Measurements from ENCODE around the gene ATRX. TPM values are rescaled to one million over a fixed set of nuclear protein-coding genes. Genes with fewer than 3 reads are reported as not detected.
"Not testable (repeated sequence)": the region's sequence is repeated elsewhere in the genome, so short reads cannot be mapped to it uniquely, and the experiment has no call there.

The ATRX gene, protein sequence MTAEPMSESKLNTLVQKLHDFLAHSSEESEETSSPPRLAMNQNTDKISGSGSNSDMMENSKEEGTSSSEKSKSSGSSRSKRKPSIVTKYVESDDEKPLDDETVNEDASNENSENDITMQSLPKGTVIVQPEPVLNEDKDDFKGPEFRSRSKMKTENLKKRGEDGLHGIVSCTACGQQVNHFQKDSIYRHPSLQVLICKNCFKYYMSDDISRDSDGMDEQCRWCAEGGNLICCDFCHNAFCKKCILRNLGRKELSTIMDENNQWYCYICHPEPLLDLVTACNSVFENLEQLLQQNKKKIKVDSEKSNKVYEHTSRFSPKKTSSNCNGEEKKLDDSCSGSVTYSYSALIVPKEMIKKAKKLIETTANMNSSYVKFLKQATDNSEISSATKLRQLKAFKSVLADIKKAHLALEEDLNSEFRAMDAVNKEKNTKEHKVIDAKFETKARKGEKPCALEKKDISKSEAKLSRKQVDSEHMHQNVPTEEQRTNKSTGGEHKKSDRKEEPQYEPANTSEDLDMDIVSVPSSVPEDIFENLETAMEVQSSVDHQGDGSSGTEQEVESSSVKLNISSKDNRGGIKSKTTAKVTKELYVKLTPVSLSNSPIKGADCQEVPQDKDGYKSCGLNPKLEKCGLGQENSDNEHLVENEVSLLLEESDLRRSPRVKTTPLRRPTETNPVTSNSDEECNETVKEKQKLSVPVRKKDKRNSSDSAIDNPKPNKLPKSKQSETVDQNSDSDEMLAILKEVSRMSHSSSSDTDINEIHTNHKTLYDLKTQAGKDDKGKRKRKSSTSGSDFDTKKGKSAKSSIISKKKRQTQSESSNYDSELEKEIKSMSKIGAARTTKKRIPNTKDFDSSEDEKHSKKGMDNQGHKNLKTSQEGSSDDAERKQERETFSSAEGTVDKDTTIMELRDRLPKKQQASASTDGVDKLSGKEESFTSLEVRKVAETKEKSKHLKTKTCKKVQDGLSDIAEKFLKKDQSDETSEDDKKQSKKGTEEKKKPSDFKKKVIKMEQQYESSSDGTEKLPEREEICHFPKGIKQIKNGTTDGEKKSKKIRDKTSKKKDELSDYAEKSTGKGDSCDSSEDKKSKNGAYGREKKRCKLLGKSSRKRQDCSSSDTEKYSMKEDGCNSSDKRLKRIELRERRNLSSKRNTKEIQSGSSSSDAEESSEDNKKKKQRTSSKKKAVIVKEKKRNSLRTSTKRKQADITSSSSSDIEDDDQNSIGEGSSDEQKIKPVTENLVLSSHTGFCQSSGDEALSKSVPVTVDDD (N-terminal part only)
- total RNA-seq, result 83.4 TPM
- long read RNA-seq, partial matches to known transcripts, result 30 of 42 reads
- long read RNA-seq, other reads (novel, unspliced or antisense), result 10 of 42 reads

DNA sequence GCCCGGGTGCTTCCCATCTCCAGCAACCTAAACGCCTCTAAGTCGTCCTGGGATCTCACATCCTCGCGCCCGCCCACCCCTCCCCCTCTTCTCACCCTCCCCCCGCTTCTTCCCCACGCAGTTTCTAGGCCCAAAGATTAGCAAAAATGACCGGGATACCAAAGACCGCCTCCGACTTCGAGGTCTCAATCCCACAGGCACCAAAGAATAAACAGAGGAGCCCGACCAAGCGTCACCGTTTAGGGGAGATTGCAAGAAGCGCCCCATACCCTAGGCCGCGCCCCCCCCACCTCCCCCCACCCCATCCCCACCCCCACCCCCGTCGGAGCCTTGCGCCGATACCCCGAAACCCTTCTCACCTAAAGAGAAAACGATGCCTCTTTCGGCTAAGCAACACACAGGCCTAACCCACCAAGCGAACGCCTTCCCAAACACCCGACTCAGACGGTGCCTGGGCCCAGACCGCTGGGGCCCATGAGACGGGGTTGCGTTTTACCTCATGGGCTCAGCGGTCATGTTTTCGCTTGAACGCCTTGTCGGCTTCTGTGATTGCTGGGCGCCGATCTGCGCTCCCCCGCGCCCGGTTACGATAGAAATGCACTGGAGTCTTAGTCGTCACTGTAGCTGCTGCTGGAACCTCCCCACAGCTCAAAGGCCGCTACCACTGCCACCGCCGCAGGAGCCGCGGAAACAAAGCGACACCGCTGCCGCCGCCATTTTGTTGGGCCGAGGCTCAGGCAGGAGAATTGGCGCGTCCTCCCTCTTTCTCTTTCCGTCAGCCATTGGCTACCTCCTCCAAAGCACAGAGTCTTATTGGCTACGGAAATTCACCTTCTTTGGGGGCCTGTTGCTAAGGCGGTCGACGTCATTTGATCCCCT is at the start of gene ATRX:
Gene ATRX (minus strand): TSS at position 731 of the 879 bp plus-strand sequence. CDS start 215 bp downstream, at position 516.
- Histone ChIP-seq H3K4me3 (peak within 1 kb of the TSS; percentile 67), H3K9me3 (no peaks in the 10 kb centered on the region), H3K36me3 (no peaks in the 10 kb centered on the region), H3K27me3 (no peaks in the 10 kb centered on the region), H3K27ac (peak within 1 kb of the TSS; percentile 94), H3K4me1 (no peaks in the 10 kb centered on the region)
- peak; percentile 98 for ATAC-seq
- TF ChIP-seq, protein P1, sequence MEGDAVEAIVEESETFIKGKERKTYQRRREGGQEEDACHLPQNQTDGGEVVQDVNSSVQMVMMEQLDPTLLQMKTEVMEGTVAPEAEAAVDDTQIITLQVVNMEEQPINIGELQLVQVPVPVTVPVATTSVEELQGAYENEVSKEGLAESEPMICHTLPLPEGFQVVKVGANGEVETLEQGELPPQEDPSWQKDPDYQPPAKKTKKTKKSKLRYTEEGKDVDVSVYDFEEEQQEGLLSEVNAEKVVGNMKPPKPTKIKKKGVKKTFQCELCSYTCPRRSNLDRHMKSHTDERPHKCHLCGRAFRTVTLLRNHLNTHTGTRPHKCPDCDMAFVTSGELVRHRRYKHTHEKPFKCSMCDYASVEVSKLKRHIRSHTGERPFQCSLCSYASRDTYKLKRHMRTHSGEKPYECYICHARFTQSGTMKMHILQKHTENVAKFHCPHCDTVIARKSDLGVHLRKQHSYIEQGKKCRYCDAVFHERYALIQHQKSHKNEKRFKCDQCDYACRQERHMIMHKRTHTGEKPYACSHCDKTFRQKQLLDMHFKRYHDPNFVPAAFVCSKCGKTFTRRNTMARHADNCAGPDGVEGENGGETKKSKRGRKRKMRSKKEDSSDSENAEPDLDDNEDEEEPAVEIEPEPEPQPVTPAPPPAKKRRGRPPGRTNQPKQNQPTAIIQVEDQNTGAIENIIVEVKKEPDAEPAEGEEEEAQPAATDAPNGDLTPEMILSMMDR (IDR thresholded peaks at IDR 0.05), result no peak
- intact Hi-C loops (cut with DNase I), result no loop called here
- DNase-seq, result peak; percentile 77

DNA sequence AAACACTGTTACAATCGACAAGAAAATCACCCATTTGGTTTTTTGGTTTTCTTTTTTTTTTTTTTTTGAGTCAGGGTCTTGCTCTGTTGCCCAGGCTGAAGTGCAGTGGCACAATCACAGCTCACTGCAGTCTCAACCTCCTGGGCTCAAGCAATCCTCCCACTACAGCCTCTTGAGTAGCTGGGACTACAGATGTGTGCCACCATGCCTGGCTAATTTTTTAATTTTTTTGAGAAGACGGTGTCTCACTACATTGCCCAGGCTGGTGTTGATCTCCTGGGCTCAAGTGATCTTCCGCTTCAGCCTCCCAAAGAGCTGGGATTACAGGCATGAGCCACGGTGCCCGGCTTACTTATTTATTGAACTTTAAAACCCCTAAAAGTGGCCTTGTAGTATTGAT is 45.5 kb upstream of the ATRX start:
- H3K4me1 ChIP-seq; H3K4me3 ChIP-seq; intact Hi-C loops (cut with DNase I); H3K27ac ChIP-seq; H3K27me3 ChIP-seq; DNase-seq; H3K9me3 ChIP-seq; ATAC-seq: not testable (repeated sequence)
- H3K36me3 ChIP-seq, result peaks cover 12% of the 10 kb centered on the region

DNA sequence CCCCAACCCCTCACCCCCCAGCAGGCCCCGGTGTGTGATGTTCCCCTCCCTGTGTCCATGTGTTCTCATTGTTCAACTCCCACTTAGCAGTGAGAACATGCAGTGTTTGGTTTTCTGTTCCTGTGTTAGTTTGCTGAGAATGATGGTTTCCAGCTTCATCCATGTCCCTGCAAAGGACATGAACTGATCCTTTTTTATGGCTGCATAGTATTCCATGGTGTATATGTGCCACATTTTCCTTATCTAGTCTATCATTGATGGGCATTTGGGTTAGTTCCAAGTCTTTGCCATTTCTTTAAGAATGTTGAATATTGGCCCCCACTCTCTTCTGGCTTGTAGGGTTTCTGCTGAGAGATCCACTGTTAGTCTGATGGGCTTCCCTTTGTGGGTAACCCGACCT is 36.0 kb upstream of the ATRX start:
- ATAC-seq; intact Hi-C loops (cut with DNase I); H3K36me3 ChIP-seq; DNase-seq; H3K27me3 ChIP-seq; H3K4me3 ChIP-seq; H3K4me1 ChIP-seq; H3K27ac ChIP-seq; H3K9me3 ChIP-seq: not testable (repeated sequence)

DNA sequence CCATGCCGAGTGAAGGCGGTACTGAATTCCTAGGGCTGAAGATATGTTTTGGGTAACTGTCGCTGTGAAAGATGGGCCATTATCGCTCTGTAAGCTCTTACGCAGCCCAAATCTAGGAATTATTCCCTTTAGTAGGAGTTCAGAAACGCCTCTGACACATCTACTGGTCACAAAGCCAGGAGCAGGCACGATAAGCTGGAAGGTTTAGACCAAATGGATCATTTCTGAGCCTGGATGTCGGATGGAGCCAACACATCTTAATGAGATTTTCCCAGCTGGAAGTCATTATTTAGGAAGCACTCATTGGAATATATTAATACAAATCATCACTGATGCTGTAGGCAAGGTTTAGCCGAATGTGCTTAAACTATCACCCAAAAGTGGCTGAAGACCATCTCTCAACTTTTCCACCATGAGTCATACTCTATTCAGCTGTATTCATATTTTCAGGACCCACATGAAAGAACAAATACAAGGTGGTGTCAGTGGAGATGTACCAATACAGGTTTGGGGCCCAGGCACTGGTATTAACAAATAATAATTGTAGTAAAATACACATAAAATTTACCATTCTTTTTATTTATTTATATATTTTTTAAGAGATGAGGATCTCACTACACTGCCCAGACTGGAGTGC is 34.2 kb upstream of the ATRX start:
- DNase-seq, result no peak
- H3K4me1 ChIP-seq, result no peaks in the 10 kb centered on the region
- H3K4me3 ChIP-seq, result no peak overlapping the region
- intact Hi-C loops (cut with DNase I), result no loop called here
- no peak overlapping the region for H3K27ac ChIP-seq
- no peaks in the 10 kb centered on the region for H3K27me3 ChIP-seq
- no peaks in the 10 kb centered on the region for H3K9me3 ChIP-seq
- no peaks in the 10 kb centered on the region for H3K36me3 ChIP-seq
- ATAC-seq, result no peak
- TF ChIP-seq, protein P1 (IDR thresholded peaks at IDR 0.05), result no peak

DNA sequence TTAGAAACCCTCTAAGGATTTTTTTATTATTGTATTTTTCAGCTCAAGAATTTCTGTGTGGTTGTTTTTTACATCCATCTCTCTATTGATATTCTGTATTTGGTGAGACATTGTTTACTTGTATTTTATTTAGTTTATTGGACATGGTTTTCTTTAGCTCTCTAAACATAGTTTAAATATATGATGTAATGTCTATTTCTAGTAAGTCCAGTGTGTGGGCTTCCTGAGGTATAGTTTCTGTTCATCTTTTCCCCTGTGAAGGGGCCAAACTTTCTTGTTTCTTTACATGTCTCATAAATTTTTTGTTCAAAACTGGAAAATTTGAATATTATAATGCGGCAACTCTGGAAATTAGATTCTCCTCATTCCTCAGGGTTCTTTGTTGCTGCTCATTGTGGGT is 28.2 kb upstream of the ATRX start:
- ATAC-seq (no peak), DNase-seq (no peak)
- Histone ChIP-seq H3K4me3 (no peak overlapping the region), H3K36me3 (no peaks in the 10 kb centered on the region), H3K27me3 (no peaks in the 10 kb centered on the region), H3K9me3 (no peaks in the 10 kb centered on the region), H3K27ac (no peak overlapping the region), H3K4me1 (no peaks in the 10 kb centered on the region)
- intact Hi-C loops (cut with DNase I), result no loop called here
- TF ChIP-seq, protein P1 (IDR thresholded peaks at IDR 0.05), result no peak

All from upper lobe of right lung (tissue), 1 donor.